Neutrophil (primary cell): Measurements from ENCODE around the gene UBAC2.
A peak's percentile ranks its signal among the peaks of the same experiment; 100 is the strongest.

ENCODE experiments used
- H3K27ac ChIP-seq: fragments of 200-600 bp; sonication (generic); 2 replicates; pipeline ENCODE4 v1.5.1; 2016; ENCODE audit warnings: mild to moderate bottlenecking, moderate library complexity
- H3K27me3 ChIP-seq: fragments of 200-600 bp; sonication (generic); 2 replicates; pipeline ENCODE4 v1.6.0; 2016; ENCODE audit warnings: mild to moderate bottlenecking
- H3K36me3 ChIP-seq: fragments of 200-600 bp; sonication (generic); 2 replicates; pipeline ENCODE4 v1.5.1; 2017
- H3K4me1 ChIP-seq, 2 experiments: fragments of 200-600 bp in 1 of 2; sonication (generic) in 1 of 2; 1 replicate in 1 of 2; 2 replicates in 1 of 2; pipeline versions ENCODE4 v1.5.1 to v1.6.1; 2013 to 2016; ENCODE audit warnings: low read depth in 1 of 2, low read length in 1 of 2, mild to moderate bottlenecking in 1 of 2, moderate library complexity in 1 of 2; ENCODE audit not compliant: control insufficient read depth in 1 of 2, insufficient read depth in 1 of 2
- H3K4me3 ChIP-seq, 2 experiments: fragments of 200-600 bp in 1 of 2; sonication (generic) in 1 of 2; 1 replicate in 1 of 2; 2 replicates in 1 of 2; pipeline ENCODE4 v1.5.1; 2013 to 2016; ENCODE audit warnings: low read depth in 1 of 2, low read length in 1 of 2, mild to moderate bottlenecking in 1 of 2, moderate library complexity in 1 of 2
- H3K9me3 ChIP-seq: fragments of 200-600 bp; sonication (generic); 2 replicates; pipeline ENCODE4 v1.5.1; 2016
- TF ChIP-seq, protein P1 (sequence below): fragments of 200-600 bp; sonication (generic); IDR thresholded peaks from 2 replicates; pipeline ENCODE4 v1.5.1; 2016; ENCODE audit warnings: antibody characterized with exemption

Gene UBAC2

DNA sequence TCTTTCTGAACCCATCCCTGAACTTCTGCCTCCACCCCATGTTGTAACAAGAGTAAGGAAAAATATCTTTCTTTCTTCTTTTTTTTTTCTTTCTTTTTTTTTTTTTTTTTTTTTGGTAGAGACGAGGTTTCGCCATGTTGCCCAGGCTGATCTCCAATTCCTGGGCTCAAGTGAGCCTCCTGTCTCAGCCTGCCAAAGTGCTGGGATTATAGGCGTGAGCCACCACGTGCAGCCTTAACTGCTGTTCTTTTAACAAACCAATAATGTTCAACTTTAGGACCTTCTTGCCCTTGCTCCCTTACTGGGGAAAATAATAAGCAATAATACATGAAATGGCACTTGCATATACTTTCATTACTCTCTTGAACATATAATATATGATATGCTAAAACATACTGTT is 86.9 kb downstream of the UBAC2 start:
- Histone ChIP-seq H3K36me3 (no peaks in the 10 kb centered on the region), H3K4me3 (no peak overlapping the region), H3K27ac (peak overlapping the region; percentile 50), H3K27me3 (no peaks in the 10 kb centered on the region), H3K4me1 (peaks cover 48 to 49% of the 10 kb centered on the region in 2 experiments), H3K9me3 (no peaks in the 10 kb centered on the region)
- TF ChIP-seq, protein P1, sequence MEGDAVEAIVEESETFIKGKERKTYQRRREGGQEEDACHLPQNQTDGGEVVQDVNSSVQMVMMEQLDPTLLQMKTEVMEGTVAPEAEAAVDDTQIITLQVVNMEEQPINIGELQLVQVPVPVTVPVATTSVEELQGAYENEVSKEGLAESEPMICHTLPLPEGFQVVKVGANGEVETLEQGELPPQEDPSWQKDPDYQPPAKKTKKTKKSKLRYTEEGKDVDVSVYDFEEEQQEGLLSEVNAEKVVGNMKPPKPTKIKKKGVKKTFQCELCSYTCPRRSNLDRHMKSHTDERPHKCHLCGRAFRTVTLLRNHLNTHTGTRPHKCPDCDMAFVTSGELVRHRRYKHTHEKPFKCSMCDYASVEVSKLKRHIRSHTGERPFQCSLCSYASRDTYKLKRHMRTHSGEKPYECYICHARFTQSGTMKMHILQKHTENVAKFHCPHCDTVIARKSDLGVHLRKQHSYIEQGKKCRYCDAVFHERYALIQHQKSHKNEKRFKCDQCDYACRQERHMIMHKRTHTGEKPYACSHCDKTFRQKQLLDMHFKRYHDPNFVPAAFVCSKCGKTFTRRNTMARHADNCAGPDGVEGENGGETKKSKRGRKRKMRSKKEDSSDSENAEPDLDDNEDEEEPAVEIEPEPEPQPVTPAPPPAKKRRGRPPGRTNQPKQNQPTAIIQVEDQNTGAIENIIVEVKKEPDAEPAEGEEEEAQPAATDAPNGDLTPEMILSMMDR = no peak

DNA sequence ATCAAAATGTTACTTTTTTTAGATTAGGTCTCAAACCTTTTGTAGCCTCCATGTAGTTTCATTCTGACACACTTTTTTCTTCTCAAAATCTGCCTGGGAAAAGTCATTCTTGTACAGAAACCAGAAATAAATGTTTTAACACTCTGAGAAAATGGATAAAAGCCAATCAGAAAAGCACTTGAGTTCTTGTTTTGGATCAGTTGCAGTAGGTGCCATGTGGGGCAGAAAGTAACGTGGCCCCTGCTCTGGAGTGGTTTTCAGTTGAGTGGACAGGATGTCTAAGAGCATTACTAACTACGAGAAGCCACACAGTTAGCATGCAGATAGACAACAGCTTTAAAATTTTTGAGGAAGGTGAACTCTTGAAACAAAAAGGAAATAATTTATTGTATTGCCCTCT is 87.4 kb downstream of the UBAC2 start:
- peak overlapping the region; percentile 50 for H3K27ac ChIP-seq
- TF ChIP-seq, protein P1 = no peak
- peaks cover 46 to 48% of the 10 kb centered on the region in 2 experiments for H3K4me1 ChIP-seq
- H3K9me3 ChIP-seq = no peaks in the 10 kb centered on the region
- H3K4me3 ChIP-seq = no peak overlapping the region
- H3K27me3 ChIP-seq = no peaks in the 10 kb centered on the region
- no peaks in the 10 kb centered on the region for H3K36me3 ChIP-seq

DNA sequence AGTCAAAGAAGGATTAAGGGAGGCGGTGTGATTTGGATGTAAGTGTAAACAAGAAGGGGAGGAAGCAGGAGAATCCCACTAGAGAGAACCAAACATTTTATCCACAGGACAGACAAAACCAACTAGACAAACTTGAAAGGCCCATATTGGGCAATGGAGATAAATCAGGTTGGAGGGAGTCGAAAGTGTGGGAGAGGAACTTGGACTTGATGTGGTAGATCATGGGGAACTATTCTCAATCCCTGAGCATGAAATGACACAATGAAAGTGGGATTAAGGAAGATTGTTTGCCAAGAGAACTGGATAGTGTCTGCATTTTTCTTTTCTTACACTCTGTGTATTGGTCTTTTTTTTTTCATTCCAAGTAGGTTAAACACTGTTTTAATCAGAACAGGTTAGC is 88.6 kb downstream of the UBAC2 start:
- peaks cover 43 to 45% of the 10 kb centered on the region in 2 experiments for H3K4me1 ChIP-seq
- peak overlapping the region; percentile 50 for H3K27ac ChIP-seq
- no peaks in the 10 kb centered on the region for H3K36me3 ChIP-seq
- TF ChIP-seq, protein P1 = no peak
- H3K27me3 ChIP-seq = no peaks in the 10 kb centered on the region
- no peak overlapping the region for H3K4me3 ChIP-seq
- no peaks in the 10 kb centered on the region for H3K9me3 ChIP-seq

DNA sequence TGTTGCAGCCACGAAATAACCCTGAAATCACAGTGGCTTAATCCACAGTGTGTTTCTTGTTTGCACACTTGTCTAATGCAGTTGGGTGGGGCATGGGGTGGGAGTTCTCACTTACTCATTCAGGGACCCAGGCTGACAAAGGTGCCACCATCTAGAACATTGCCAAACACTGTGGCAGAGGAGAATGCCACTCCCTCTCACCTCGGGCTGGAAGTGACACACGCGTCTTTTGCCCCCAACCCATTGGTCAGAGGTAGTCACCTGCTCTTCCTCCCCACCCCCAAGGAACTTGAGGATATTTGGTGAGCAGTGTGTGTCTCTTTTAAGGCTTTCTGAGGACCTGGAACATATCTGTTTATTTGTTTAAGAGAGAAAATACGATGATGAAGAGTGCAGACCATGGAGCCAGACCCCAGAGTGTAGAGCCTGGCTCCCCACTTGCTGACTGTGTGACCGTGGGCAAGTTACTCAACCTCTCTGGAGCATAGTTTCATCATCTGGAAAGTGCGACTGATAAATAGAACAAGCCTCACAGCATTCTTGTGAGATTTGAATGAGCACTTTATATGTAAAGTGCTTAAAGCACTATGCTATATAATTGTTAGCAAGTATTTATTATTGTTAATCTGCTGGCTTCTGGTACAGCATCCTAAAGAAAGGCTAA is 89.2 kb downstream of the UBAC2 start:
- peak overlapping the region; percentile 50 for H3K27ac ChIP-seq
- H3K4me1 ChIP-seq = peaks cover 40 to 45% of the 10 kb centered on the region in 2 experiments
- H3K36me3 ChIP-seq = no peaks in the 10 kb centered on the region
- no peaks in the 10 kb centered on the region for H3K9me3 ChIP-seq
- H3K4me3 ChIP-seq = no peak overlapping the region
- no peaks in the 10 kb centered on the region for H3K27me3 ChIP-seq
- TF ChIP-seq, protein P1 = no peak

DNA sequence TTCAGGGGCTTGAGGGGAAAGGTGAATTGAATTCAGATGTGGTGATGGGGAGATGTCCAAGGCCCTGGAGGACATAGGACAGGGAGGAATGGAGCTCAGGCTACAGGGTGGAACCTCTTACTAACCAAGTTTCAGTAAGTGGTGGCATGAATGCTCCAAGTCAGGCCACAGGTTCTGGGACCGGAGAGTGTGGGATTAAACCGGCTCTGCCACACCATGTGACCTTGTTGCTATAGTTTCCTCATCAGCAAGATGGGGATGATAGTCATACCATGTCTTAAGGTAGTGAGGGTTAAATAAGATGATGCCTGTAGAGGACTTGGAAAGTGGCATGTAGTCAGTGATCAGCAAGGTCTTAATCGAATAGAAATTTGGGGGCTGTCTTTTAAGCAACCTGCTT is 90.2 kb downstream of the UBAC2 start:
- Histone ChIP-seq H3K9me3 (no peaks in the 10 kb centered on the region), H3K27ac (peak overlapping the region; percentile 30), H3K27me3 (no peaks in the 10 kb centered on the region), H3K36me3 (no peaks in the 10 kb centered on the region), H3K4me3 (no peak overlapping the region), H3K4me1 (peaks cover 40 to 45% of the 10 kb centered on the region in 2 experiments)
- TF ChIP-seq, protein P1 = no peak
